HG02588 (cell line): ENCODE measurements around the gene TMX1.

Source experiments
- ATAC-seq: cut with Tn5 transposase; IDR thresholded peaks from one replicate; pipeline ENCODE4 v1.9.1; 2021; ENCODE audit warnings: mild to moderate bottlenecking, moderate library complexity; ENCODE audit not compliant: unreplicated experiment

Gene TMX1

DNA sequence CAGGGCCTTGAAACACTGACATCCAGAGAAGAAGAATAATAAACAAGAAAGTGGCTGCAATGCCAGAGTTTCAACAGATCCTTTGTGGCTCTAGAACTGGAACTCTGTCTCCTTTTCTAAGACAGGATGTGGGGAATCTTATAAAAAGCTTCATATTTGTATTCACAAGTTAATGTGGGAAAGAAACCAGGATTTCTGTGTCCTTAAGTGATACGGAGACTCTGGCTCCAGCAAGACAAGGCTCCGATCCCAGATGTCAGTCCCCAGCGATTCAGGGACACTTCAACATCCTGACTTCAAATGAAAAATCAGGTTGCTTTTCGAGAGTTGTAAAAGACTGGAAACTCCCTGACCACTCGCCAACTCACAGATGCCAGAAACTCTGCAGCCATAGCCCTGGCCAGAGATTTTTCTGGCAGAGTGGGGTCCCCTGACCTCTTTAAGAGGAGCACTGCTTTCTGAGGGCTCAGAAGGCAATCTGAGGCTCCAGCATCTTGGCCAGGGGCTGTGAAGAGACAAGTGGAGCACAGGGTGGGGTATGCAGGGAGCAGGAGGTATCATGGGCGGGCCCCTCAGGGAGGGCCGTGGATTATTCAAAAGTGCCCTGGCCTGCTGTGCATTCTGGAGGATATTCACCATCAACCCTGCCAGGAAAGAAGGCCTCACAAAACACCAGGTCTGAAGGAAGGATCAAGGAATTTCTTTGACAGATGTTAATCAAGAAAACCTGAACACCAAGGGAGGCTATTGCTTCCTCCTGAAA is 53.3 kb downstream of the TMX1 start:
- ATAC-seq = no peak

DNA sequence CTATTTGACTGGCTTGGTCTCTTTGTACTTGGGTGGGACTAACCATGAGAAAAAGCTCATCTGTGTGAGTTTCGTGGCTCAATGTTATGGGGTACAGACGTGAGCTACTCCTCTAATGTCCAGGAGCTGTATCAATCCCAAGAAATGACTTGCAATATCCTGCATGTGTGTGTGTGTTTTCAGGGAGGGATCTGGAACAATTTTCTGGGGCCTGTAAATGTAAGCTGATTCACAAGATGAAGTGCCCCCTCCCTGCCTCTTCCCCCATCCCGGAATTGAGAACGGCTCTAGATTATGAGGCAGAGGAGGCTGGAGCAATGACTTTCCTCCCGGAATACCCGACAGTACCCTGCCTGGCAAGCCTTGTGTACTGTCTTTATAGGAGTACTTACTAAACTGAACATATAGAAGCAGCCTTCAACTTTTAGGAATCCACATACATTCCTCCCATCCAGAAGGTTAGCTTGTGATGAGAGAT is 53.9 kb downstream of the TMX1 start:
- no peak for ATAC-seq

DNA sequence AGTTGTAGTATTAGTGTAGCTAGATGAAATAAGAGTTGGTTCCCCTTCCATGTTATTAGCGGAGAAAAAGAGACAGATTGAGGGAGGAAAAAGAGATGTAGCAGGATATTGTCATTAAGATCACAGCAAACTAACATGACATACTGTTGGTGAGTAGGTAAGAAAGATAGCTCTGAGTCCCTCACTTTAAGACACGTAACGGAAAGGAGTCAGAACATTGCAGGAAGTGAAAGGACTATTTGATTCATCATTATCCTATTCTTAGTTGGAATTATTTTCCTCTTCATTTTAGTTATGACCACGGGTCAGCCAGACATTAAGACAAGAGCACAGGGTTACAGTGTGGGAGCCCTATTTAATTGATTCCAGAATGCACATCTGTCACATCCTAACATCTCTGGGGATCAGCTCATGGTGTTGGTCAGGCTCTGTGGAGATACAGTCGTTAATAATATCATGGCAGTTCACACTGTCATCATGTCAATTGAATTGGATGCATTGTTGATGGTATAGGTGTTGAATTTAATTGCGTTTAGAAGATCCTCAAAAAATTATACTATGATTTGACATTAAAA is 55.0 kb downstream of the TMX1 start:
- no peak for ATAC-seq

DNA sequence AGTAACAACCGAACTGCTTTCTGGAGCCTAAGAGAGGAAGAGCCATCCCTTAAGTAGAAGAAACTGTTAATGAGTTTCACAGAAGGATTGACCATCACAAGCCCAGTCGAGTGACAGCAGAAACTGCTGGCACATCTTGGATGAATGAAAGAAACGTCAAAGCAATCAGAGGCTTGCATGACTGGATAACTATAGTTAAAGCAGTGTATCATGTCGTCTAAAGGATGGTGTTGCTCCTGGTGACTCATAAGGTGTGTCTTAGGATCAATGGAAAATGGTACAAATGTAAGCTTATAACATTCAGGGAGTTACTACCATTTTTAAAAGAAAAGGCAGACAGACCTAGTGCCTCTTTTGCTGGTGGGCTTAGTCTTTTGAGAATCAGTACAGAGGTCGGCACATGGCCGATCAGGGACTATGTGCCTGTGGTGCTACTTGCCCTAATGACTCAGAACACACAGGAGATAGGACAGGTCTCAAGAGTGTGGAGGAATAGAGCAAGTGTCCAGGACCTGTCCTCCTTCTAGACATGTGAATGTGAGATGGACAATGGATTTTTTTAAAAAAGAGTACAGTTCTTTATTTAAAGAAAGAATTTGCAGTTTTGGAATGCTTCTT is 55.7 kb downstream of the TMX1 start:
- ATAC-seq = no peak

DNA sequence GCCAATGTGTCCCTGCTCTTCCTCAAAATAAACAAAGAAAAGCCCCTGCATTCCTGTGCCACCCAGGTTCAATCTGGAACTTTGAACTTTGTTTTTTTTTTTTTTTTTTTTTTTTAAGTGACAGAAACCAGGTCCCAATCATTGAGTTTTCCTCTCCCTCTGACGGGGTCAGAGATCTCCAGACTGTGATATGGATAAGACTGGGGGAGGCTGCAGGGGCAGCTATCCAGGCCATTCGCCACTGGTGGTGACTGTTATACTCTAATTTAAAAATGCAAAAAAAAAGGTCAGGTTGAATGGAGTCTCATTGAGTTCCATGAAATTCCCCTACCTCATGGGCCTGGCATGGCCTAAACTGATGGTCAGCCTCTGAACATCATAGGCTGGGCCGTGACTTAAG is 57.0 kb downstream of the TMX1 start:
- no peak for ATAC-seq

DNA sequence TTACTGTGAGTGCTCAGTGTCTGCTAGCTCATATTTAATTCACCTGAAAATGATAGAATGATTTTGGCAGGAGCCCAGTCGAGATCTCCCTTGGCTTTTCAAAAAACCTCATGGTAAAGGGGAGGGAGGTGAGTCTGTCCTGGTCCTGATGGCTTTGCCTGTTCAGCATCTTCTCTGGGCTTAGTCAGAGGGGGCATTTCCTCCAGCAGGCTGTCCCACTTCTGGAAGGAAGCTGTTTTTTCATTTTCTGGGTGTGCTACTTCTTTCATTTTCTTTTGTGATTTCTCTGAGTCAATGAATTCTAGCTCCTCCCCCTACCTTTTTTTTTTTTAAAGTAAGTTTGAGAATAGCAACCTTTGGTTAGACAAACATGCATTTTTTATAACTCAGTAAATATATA is 58.8 kb downstream of the TMX1 start:
- no peak for ATAC-seq

DNA sequence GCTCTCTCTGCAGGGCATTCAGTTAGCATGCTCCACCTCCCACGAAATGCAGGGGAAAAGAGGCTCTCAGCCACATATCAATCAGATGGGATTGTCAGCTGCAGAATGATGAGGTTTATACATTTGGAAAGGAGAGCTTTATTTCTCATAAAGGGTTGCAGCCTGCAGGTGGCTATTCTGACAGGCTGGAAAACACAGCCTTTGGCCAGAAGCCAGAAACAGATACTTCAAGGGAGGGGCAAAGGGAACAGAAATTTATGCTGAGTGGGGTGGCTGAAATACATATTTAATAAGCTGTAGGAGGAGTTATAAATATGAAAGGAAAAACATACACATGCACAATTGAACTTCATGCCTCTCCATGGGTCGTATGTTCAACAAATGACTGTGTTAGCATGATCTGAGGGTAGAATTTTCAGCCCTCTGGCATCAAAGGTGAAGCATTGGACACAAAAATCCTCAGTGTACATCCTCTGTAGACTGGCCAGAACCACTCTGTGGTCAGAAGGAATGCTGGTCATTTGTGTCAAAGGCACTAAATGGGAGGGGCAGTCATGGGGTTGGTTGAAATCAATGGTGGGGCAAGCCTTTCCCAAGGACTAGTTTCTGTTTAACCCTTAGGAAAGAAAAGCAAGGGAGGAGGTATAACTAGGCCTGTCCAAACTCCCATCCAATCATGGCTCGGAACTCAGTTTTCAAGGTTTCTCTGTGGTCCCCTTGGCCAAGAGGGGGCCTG is 62.4 kb downstream of the TMX1 start:
- ATAC-seq = no peak

DNA sequence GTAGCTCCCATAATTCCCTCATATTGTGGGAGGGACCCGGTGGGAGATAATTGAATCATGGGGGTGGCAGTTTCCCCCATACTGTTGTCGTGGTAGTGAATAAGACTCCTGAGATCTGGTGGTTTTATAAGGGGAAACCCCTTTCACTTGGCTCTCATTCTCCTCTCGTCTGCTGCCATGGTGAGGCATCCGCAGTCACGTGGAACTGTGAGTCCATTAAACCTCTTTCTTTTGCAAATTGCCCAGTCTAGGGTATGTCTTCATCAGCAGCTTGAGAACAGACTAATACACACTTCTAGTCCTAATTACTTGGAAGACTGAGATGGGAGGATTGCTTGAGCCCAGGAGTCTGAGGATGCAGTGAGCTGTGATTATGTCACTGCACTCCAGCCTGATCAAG is 64.4 kb downstream of the TMX1 start:
- ATAC-seq = no peak

DNA sequence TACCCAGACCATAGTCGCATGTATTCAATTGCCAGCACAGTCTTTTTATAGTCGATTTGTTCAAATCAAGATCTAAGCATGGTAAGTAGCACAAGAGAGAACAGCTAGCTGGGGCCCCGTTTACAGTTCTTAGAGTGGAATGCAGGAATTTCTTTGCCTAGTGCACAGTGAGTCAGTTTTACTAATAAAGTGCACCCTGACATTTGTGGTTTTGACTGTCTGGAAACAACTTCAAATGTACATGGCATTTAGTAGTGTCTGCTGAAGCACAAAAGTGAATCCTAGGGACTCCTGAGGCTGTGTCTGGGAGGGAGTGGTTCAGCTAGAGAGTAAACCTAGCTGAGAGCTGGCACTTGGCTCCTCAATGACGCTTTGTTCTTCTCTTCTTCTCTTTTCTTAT is 64.9 kb downstream of the TMX1 start:
- no peak for ATAC-seq

DNA sequence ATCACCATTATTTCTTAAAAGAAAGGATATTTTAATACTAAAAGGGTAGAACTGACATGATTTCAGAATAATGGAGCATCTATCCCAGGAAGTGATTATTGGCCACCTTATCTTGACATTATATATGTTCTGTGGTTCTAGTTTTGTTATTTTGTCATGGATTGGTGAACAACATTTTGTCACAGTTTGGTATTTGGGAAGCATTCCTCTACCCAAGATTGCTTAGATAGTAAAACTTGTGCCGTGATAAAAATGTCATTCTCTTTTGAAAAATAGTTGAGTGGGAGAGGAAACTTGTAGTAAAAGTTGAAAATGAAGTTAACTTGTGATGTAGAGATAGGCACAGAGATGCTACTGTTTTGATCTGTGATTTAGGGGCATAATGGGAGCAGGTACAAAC is 65.7 kb downstream of the TMX1 start:
- ATAC-seq = no peak
